Chondrocyte (in vitro differentiated cells): ENCODE results near the gene FOXN1. TPM values are rescaled to one million over a fixed set of nuclear protein-coding genes. Genes with fewer than 3 reads are reported as not detected.

Experiments used
- DNase-seq: peaks from one replicate; pipeline ENCODE4 v3.0.0; 2021; ENCODE audit warnings: mixed read lengths, low spot score
- H3K27ac Mint-ChIP-seq: one replicate; pipeline ENCODE4 v1.8.0; 2021; ENCODE audit warnings: mild to moderate bottlenecking, moderate library complexity, mixed read lengths; ENCODE audit not compliant: unreplicated experiment
- H3K27me3 Mint-ChIP-seq: 2 replicates; pipeline ENCODE4 v1.8.0; 2021; ENCODE audit warnings: low read depth, mixed read lengths
- H3K36me3 Mint-ChIP-seq: 2 replicates; pipeline ENCODE4 v1.8.0; 2021; ENCODE audit warnings: low read depth, mixed read lengths
- H3K4me1 Mint-ChIP-seq: 2 replicates; pipeline ENCODE4 v1.8.0; 2021; ENCODE audit warnings: low read depth, mild to moderate bottlenecking, mixed read lengths
- H3K4me3 Mint-ChIP-seq: one replicate; pipeline ENCODE4 v1.8.0; 2021; ENCODE audit warnings: mild to moderate bottlenecking, moderate library complexity, mixed read lengths; ENCODE audit not compliant: unreplicated experiment
- H3K9me3 Mint-ChIP-seq: 2 replicates; pipeline ENCODE4 v1.8.0; 2021; ENCODE audit warnings: low read depth, mixed read lengths
- total RNA-seq: library from RNA; stranded (reverse); gene quantifications from 3 replicates; pipeline ENCODE4 v1.2.1, GENCODE V29; 2021
- TF ChIP-seq, protein P1 (sequence below): fragments of 200-600 bp; sonication (generic); IDR thresholded peaks from 2 replicates; pipeline ENCODE4 v1.5.0; 2021; ENCODE audit warnings: antibody characterized with exemption, mild to moderate bottlenecking, moderate library complexity

FOXN1 gene
- total RNA-seq, 1 donor from 2014 or later = not detected

DNA sequence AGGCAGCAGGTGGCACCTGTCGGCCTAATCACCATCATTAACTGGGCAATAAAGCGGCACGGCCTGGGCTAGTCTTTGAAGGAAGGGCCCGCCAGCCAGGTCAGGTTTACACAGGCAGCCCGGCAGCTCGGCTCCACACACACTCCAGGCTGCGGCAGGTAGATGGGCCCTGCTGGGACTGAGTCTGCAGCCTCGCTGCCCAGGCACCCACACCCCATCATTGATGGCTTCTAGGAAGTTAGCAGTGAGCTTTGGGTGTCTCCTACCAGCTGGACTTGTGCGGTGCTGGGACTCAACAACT is 6.8 kb upstream of the FOXN1 start:
- H3K4me3 Mint-ChIP-seq = no peak overlapping the region
- no peak for DNase-seq
- H3K4me1 Mint-ChIP-seq = no peaks in the 10 kb centered on the region

DNA sequence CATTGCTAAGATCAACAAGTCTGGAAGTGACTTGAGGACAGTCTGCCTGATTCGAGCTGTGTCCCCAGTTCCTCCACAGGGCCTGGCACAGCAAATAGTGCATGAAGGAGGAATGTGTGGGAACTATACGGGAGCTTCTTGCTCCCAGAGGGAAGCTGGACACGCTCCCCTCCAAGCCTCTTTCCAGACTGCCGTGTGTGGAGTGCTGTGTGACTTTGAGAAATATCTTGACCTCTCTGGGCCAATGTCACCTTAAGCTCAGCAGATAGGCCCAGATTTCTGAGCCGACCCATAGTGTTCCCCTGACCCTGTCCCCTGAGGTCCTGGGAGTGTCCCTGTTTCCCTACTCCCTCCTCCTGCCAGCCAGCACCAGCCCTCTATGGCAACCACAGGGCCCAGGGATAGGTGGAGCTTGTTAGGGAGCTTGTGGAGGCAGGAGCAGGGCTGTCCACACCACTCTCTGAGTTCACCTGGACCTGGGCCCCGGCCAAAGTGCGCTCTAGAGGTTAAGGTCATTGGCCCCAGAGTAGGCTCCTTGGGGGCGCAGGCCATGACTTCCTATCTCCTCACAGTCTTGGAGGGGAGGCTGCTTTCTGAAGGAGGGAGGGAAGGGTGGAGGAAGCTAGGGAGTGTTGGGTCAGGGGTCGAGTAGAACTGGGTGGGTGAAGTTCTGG is 6.3 kb upstream of the FOXN1 start:
- Mint-ChIP-seq H3K36me3 (no peaks in the 10 kb centered on the region), H3K9me3 (no peaks in the 10 kb centered on the region), H3K27ac (no peak overlapping the region), H3K27me3 (peaks cover 14% of the 10 kb centered on the region), H3K4me1 (no peaks in the 10 kb centered on the region), H3K4me3 (no peak overlapping the region)
- DNase-seq = no peak
- TF ChIP-seq, protein P1, sequence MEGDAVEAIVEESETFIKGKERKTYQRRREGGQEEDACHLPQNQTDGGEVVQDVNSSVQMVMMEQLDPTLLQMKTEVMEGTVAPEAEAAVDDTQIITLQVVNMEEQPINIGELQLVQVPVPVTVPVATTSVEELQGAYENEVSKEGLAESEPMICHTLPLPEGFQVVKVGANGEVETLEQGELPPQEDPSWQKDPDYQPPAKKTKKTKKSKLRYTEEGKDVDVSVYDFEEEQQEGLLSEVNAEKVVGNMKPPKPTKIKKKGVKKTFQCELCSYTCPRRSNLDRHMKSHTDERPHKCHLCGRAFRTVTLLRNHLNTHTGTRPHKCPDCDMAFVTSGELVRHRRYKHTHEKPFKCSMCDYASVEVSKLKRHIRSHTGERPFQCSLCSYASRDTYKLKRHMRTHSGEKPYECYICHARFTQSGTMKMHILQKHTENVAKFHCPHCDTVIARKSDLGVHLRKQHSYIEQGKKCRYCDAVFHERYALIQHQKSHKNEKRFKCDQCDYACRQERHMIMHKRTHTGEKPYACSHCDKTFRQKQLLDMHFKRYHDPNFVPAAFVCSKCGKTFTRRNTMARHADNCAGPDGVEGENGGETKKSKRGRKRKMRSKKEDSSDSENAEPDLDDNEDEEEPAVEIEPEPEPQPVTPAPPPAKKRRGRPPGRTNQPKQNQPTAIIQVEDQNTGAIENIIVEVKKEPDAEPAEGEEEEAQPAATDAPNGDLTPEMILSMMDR = no peak

More for the DNA sequence above, 6.8 kb upstream of the FOXN1 start:
- H3K9me3 Mint-ChIP-seq = no peaks in the 10 kb centered on the region
- H3K27me3 Mint-ChIP-seq = peaks cover 13% of the 10 kb centered on the region
- H3K36me3 Mint-ChIP-seq = no peaks in the 10 kb centered on the region
- no peak overlapping the region for H3K27ac Mint-ChIP-seq
- TF ChIP-seq, protein P1 = no peak

DNA sequence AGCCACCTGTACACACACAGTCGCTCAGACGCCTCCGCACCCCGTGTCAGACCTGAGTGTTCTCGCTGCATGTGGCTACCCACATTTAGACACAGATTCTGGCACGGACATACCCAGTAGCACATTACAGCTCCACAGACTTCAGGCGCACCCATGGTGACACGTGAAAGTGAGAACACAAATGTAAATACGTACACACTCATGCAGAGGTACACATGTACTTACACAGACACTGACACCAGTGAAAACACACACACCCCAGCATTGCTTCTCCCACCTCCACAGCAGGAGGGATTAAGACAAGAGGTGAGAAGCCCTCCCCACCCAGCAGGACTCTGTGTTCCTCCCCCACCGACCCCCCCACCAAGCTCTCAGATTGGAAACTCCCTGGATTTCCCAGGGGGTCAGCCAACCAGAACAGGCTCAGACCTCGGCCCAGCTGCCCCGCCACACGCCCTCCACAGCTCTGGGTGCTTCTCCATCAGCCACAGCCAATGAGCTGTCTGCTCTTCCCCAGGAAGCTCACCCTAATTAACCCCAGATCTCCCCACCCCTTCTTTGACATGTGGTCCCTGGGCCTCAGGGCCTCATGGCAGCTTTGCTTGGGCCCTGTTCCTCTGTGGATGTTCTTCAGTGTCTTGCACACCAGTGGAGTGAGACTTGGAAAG is 5.3 kb upstream of the FOXN1 start:
- Mint-ChIP-seq H3K27me3 (peaks cover 20% of the 10 kb centered on the region), H3K36me3 (no peaks in the 10 kb centered on the region), H3K4me3 (no peak overlapping the region), H3K9me3 (no peaks in the 10 kb centered on the region), H3K4me1 (no peaks in the 10 kb centered on the region), H3K27ac (no peak overlapping the region)
- TF ChIP-seq, protein P1 = no peak
- DNase-seq = no peak

DNA sequence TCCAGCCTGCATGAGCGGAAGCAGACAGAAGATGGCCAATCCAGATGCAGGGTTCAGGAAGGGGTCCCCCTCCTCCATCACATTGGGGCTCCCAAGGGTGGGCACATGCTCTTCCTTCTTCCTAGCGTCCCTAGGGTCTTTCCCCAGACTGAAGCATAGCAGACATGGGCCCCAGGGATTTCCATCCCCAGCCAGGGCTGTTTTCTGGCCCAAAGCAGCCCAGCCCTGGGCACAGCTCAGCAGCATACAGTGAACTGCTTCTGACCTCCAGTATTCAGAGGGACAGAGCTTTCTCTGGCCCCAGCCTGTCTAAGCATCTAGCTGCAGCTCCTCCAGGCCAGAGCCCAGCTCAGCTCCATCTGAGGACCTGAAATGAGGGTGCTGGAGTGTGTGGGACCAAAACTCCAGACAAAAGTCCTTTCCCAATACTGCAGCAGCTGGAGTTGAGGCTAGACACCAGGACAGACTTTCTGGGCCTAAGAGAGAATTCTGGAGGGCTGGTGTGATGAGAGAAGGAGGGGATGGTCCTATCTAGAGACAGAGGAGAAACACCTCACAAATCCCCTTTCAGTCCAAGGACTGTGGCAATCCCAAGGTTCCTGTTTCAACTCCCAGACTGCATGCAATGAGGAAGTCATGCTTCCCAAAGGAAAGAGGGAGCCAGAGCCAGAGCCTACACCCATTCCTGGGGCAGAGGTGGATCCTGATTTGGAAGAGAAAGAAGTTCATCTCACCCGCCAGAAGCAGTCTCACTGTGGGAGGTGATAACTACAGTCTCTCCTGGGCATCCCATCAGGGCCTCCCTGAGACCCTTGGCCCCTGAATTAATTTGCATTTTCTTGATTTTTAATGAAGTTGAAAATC is 4.5 kb upstream of the FOXN1 start:
- Mint-ChIP-seq H3K4me1 (no peaks in the 10 kb centered on the region), H3K4me3 (no peak overlapping the region), H3K27ac (no peak overlapping the region), H3K27me3 (peaks cover 22% of the 10 kb centered on the region), H3K36me3 (no peaks in the 10 kb centered on the region), H3K9me3 (no peaks in the 10 kb centered on the region)
- TF ChIP-seq, protein P1 = no peak
- no peak for DNase-seq

DNA sequence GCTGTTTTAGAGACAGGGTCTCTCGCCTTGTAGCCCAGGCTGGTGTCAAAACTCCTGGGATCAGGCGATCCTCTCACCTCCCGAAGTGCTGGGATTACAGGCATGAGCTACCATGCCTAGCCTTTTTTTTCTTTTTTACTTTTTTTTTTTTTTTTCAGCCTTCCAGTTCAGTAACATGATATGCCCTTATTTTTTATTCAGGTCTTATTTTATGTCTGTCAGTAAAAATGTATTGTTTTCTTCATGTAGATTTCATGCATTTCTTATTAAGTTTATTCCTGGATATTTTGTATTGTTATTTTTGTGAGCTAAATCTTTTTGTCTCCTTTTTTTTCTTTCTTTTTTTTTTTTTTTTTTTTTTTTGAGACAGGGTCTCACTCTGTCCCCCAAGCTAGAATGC is 2.7 kb upstream of the FOXN1 start:
- no peak for DNase-seq
- TF ChIP-seq, protein P1 = no peak
- Mint-ChIP-seq H3K9me3 (no peaks in the 10 kb centered on the region), H3K27me3 (peaks cover 28% of the 10 kb centered on the region), H3K27ac (no peak overlapping the region), H3K4me3 (no peak overlapping the region), H3K36me3 (no peaks in the 10 kb centered on the region), H3K4me1 (no peaks in the 10 kb centered on the region)
